ENCODE measurements around the gene DMAC2L.

Gene DMAC2L

GRCh38 chr14:50366115-50366514 lies 54.0 kb downstream of the DMAC2L start:
- TF ChIP-seq, protein P1, sequence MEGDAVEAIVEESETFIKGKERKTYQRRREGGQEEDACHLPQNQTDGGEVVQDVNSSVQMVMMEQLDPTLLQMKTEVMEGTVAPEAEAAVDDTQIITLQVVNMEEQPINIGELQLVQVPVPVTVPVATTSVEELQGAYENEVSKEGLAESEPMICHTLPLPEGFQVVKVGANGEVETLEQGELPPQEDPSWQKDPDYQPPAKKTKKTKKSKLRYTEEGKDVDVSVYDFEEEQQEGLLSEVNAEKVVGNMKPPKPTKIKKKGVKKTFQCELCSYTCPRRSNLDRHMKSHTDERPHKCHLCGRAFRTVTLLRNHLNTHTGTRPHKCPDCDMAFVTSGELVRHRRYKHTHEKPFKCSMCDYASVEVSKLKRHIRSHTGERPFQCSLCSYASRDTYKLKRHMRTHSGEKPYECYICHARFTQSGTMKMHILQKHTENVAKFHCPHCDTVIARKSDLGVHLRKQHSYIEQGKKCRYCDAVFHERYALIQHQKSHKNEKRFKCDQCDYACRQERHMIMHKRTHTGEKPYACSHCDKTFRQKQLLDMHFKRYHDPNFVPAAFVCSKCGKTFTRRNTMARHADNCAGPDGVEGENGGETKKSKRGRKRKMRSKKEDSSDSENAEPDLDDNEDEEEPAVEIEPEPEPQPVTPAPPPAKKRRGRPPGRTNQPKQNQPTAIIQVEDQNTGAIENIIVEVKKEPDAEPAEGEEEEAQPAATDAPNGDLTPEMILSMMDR (IDR thresholded peaks at IDR 0.05): no peak

GRCh38 chr14:50366589-50366988 lies 54.5 kb downstream of the DMAC2L start:
- TF ChIP-seq, protein P1 (IDR thresholded peaks at IDR 0.05): no peak

DNA sequence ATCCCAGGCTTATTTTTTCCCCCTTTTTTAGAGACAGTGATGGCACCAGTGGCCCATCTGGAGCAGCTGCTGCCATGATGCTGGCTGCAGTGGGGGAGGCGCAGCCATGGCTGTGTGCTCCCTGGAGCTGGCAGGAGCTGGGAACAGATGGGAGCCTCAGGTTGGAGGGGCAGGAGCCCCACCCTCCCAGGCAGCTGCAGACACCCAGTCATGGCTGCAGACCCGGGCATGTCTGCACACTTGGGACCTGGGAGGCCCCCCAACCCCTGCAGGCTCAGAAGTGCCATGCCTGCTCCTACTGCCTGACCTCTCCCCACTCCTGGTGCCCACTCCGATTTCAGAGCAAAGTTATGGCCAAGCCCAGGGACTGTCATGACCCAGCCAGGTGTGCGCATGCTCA lies 59.4 kb downstream of the DMAC2L start:
- TF ChIP-seq, protein P1 (IDR thresholded peaks at IDR 0.05): no peak

DNA sequence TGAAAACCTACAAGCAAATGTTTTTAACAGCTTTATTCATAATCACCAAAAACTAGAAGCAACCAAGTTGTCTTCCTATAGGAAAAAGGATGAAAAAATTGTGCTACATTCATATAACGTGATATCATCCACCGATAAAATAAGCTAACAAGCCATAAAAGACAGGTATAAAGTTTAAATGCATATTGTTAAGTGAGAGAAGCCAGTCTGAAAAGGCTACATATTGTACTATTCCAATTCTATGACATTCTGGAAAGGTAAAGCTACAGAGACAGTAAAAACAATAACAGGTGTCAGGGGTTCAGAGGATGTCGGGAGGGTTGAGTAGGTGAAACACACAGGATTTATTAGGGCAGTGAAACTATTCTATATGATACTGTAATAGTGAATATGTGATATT lies 61.8 kb downstream of the DMAC2L start:
- TF ChIP-seq, protein P1 (IDR thresholded peaks at IDR 0.05): no peak

DNA sequence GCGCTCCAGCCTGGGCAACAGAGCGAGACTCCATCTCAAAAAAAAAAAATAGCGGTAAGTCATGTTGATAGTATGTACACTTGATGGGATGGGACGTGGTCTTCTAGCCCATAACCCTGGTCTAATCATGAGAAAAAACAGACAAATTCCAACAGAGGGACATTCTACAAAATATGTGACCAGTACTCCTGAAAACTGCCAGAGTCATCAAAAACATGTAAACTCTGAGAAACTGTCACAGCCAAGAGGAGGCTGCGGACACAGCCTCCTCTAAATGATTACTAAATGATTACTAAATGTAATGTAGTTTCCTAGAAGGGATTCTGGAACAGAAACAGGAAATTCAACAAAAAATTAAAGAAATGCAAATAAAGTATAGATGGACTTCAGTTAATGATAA lies 63.6 kb downstream of the DMAC2L start:
- TF ChIP-seq, protein P1 (IDR thresholded peaks at IDR 0.05): no peak

All from LNCAP (cell line).